CD1c-positive myeloid dendritic cell (primary cell): ENCODE data around the gene CHCHD10.

Experiments used
- DNase-seq: peaks from one replicate; pipeline ENCODE4 v3.0.0-alpha.2; 2016; ENCODE audit errors: extremely low spot score

CHCHD10 gene

DNA sequence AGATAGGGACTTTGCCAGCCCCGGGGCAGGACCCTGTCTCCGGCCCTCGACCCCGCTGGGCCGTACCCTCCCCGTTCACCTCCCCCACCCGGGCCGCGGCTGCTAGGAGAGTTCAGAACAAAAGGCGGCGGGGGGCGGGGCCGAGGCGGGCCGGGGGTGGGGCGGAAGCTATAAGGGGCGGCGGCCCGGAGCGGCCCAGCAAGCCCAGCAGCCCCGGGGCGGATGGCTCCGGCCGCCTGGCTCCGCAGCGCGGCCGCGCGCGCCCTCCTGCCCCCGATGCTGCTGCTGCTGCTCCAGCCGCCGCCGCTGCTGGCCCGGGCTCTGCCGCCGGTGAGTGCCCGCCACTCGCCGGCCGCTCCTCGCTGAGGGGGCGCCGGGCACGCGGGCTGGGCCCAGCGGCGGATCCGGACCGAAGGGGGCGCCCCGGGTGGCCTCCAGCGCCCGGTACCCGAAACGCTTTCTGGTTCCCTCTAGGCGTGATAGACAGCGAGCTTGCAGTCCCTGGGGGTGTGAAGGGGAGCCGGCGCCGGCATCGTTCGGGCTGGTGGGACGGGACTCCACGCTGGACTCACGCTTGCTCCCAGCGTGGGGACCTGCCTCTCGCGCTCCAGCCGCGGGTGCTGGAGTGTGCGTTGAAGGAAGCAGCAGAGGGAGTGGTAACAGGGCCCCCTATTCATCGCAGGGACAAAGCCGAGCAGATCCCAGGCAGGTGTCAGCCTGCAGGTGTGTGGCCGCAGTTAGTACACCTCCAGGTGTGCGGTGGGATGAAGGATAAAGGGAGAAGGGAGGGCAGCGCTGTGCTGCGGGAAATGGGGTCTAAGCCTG lies 5.1 kb upstream of the CHCHD10 start, which contains the start of gene MMP11:
TSS of gene MMP11 (plus strand) at position 201 of the 825 bp plus-strand sequence. CDS start at position 223, 22 bp downstream.
- peak; percentile 46 for DNase-seq

DNA sequence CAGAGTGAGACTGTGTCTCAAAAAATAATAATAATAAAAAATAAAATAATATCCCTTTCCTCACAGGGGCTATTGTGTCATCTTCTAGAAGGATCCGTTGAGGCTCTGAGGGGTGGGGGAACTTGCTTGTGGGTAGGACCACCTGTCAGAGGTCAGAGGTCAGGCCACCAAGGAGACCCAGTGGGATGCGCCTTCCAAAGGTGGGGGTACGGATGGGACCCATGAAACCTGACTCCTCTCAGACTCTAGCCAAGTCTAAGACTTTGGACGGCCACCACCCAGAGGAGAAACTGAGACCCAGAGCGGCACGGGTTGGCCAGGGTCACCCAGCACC lies 4.5 kb upstream of the CHCHD10 start:
- no peak for DNase-seq

DNA sequence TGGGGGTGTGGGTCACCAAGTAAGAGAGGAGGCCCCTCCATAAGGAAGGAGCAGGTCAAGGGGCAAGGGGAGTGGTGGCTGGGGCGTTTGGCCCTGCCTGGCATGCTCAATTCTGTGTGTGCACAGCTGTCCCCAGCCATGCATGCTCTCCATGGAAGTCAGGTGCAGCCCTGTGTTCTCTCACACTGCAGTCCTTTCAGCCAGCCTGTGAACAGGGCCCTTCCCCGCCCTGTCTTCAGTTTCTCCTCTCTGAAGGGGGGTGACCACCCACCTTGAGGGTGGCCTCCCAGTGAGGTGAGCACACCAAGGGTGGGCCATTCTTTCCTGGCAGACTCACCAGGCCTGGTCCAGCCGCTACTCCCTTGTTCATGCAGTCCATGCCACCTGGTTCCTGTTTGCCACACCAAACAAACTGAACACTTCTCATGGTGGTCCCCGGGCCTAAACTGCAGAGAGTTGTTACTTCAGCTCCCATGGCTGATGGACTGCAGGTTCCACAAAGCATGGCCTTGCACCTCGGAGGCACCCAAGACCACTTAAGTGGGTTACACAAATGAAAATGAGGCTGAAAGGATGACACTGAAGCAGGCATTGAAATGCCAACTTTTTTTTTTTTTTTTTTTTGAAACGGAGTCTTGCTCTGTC lies 1.7 kb upstream of the CHCHD10 start:
- DNase-seq = no peak

DNA sequence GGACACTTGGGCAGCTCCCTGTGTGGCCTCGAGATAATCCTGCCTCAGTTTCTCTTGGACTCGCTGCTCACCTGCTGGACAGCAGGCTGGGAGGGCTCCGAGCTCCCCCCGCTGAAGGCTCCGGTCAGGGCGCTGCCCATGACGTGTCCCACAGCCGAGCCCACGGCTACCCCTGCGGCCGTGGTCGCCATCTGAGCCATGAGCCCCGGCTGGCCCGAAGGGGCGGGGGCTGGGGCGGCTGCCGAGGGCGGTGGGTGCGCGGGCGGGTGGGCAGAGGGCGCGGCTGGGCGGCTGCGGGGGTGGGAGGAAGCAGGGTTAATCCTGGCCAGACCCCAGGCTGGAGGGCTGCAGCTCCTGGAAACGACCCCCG lies 484 bp downstream of the CHCHD10 start:
- no peak for DNase-seq

DNA sequence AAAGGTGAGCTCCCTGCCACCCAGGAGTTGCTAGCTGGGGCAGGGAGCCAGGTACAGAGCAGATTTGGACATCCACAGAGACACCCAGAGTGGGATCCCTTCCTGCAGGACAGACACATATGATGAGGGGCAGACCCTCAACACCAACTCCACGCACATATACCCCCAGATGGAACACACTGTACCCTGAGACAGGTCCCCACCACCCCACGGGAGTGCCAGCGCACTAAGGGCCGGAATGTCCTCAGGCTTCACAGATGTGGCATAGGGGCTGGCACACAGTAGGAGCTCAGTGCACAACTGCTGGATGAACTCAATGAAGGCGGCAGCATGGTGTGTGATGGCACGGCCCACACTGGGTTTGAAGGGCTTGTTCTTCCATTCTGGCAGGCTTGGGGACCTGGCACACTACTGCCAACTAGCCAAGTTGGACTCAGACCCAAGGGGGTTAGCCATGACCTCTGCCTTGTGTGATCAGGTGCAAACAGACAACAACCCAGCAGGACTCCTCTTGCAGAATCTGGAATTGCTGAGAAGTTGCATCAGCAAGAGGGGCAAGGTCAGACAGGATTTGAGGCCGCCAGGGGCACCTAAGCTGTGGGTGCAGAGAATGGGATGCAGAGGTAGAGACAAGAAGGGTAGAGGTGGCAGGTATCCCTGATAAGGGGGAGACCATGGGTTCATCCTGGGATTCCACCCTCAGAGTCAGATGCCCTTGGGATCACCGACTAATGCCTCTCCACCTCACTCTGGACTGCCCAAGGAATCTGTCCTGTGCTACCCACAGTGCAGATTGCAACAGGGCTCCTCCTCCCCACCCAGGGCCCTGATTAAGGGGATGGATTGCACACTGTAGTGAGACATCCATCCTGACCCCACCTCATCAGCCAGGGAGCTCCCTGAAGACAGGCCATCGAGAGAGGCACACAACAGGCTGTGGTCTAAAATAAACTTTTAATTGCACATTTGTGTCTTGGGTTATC lies 2.6 kb downstream of the CHCHD10 start:
- DNase-seq = no peak

DNA sequence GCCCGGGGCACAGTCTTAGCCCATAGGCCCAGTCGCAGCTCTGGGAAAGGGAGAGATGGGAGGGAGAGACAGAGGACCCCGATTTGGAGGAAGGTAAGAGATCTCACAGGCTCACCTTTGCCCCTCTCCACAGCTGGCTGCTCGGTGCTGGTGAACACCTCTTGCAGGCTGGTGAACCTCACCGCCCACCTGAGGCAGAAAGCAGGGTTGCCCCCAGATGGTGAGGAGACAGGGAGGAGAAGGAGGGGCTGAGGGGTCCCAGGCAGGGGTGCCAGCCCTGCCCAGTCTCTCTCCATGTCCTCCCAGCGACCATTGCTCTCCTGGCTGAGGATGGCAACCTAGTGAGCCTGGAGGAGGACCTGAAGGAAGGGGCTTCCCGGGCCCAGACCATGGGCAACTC lies 3.8 kb downstream of the CHCHD10 start:
- DNase-seq = no peak

DNA sequence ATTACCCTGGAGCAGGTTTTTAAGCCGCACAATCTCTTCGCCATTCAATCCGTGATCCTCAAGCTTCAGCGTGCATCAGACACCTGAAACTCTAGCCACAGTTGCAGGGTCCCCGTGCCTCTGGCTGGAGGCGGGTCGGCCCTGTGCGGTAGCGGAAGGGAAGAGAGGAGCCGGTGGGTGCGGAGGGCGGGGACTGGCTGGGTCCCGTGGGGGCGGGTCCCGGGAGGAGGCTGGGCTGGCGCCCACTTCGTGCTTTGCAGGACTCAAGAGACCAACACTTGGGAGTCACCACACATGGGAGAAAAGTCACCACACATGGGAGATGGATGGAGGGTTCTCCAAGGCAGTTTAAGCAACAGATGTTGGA lies 4.2 kb downstream of the CHCHD10 start:
- peak; percentile 36 for DNase-seq

DNA sequence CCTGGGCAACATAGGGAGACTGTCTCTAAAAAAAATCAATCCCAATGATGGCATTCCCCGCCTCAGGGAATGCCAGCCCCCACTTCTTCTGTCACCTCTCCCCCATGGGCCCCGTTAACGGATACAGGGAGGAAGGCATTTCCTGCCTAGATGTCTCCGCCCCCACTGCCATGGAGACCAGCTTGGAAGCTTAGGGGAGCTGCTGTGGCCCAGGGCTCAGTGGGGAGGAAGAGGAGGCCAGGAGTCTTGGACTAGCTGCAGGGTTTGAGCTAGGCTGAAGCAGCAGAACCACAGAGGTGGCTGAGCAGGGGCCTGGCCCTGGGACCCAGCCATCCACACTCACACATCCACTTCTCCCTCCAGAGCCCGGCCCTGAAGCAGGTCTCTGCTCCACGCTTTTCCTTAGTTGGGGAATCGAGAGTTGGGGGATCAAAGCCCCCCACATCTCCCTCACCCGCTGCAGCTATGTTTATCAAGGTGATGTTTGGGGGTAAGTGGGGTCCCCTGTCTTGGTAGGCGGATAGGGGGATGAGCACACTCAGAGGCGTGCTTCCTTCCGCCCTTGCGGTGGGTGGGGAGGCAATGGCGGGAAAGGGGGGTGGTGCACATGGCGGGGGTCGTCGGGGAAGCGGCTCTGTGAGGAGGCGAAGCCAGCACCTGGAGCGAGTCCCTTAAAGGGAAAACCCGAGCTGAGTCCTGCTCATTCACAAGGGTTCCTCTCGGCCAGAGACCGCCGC lies 4.8 kb downstream of the CHCHD10 start, which contains the start of gene C22orf15:
TSS of gene C22orf15 (plus strand) at position 149 of the 737 bp plus-strand sequence. CDS start at position 466, 317 bp downstream.
- no peak for DNase-seq

DNA sequence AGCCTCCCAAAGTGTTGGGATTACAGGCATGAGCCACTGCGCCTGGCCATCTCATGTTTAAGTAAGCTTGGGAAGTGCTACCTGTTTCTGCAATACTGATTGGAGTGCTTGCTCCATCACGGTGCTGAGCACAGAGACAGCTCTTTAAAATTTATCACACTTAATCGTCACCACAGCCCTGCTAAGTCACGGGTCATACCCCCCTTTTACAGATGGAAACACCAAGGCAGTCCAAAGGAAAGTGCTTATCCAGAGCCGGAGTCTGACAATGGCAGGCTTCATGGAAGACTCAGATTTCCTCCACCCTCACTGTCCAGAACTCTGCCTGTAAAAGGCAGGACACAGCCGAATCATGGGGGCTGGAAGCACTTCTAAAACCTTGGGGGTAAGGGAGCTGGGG lies 7.7 kb downstream of the CHCHD10 start:
- no peak for DNase-seq

DNA sequence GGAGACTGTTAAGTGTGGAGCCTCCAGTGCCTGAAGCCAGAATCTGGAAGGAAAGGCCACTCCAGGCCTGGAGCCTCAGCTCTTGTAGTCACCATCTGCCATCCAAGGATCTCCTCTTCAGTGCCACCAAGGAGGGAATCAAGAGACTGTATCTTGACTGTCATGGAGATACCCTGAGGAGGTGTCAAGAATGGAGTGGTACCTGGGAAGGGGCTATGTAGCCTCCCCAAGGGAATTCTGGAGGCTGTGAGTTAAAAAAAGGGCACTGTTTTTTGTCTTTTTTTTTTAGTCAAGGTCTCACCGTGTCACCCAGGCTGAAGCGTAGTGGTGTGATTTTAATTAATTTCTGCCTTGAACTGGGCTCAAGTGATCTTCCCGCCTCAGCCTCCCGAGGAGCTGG lies 8.2 kb downstream of the CHCHD10 start:
- no peak for DNase-seq

DNA sequence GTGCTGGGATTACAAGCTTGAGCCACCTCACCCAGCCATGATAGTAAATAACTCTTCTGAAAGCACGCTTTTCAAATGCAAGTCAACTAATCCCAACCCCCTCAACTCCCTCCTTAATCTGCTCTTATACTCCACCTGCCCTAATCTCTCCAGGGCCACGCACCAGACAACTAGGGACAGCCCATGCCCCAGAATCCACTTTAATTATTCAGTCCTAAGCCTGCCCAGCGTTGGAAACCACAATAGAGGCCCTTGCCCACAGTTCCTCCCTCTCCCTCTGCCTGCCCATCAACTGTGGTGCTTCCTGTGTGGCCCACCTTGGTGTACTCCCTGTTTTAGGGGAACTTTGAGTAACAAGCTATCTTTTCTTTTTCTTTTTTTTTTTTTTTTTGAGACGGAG lies 10.9 kb downstream of the CHCHD10 start:
- no peak for DNase-seq

DNA sequence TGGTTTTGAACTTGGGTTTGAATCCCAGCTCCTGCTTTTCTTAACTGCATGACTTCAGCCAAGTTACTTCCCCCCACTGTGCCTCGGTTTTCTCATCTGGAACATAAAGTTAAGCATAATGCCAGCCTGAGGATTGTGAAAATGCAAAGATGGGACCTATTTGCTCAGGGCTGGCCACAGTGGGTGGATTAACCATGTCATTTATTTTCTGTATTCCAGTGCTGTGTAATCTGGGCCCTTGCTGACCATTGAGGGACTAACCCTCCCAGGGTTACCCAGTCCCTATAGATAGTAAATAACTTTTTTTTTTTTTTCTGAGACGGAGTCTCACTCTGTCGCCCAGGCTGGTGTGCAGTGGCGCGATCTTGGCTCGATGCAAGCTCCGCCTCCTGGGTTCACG lies 12.1 kb downstream of the CHCHD10 start:
- DNase-seq = no peak

DNA sequence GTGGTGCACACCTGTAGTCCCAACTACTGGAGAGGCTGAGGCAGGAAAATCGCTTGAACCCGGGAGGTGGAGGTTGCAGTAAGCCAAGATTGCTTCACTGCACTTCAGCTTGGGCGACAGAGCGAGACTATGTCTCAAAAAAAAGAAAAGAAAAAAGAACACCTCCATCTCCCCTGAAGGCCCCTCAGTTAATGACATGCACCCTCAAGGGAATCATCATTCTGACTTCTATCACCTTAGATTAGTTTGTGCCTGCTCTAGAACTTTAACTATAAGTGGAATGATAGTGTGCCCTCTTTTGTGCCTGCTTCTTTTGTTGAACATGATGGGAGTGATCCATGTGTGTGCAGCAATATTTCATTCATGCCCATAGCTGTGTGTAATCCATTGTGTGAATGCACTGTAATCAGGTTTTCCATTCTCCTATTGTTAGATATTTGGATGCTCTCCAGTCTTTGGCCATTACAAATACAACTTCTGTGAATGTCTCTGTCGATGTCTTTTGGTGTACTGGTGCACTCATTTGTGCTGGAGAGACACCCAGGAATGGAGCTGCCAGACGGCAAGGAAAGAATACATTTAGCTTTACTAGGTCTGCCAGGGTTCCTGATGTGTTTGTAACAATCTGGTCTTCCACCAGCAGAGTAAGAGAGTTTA lies 12.7 kb downstream of the CHCHD10 start:
- no peak for DNase-seq

DNA sequence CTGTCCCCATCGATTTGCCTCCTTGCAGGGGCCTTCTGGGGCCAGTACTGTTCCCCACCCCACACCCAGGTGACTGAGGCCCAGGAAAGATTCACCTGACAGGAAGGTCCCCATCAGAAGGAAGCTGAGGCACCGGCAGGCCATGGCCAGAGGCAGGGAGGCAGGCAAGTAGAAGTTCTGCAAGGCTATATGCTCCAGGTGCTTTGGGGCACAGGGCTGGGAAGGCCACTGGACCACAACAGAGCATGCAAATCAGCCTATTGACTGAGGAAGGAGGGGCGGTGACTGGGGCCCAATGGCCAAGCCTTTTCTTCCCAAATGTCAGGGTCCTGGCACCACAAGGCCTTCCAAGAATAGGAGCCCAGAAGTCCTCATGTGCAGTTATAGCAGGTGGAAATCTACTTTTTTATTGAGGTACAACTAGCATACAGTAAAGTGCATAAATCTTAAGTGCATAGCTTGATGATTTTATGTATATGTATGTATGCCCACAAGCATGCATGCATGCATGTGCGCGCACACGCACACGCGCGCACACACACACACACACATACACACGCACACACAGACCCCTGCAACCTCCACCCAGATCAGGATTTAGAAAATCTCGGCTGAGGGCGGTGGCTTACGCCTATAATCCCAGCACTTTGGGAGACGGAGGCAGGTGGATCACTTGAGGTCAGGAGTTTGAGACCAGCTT lies 13.4 kb downstream of the CHCHD10 start, which contains the start of gene VPREB3:
TSS of gene VPREB3 (minus strand) at position 206 of the 700 bp plus-strand sequence. CDS start at position 144, 62 bp downstream.
- DNase-seq = no peak

DNA sequence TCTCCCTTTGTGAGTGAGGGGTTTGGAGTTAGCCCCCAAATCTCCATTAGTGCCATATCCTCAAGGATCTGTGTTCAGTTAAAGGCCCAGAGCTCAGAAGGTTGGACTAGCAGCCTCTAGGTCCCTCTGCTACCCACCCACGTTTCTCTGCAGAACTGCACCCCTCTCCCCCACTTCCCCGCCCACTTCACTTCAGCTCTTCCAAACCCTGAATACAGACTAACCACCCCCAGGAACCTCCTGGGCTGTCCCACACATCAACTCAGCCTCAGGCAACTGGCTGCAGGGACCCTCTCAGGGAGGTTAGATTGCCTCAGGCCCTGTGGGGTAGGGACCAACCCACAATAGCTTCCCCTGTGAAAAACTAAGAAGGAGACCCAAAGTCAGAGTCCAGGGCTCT lies 14.4 kb downstream of the CHCHD10 start:
- no peak for DNase-seq

DNA sequence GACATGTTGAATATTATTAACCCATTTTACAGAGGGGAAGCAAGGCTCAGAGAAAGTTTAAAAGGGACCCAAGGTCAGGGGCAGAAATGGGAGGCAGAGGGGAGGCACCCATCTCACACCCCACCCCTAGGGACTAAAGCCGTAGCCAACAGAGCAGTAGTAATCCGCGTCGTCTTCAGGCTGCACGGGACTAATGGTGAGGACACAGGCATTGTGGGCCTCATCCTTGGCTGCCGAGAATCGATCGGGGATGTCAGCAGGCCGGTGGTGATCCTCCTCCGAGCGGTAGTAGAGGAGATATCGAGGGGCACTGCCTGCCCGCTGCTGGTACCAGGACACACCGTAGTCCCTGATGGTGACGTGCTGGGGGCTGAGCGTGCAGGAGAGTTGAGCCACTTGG lies 15.0 kb downstream of the CHCHD10 start:
- no peak for DNase-seq

DNA sequence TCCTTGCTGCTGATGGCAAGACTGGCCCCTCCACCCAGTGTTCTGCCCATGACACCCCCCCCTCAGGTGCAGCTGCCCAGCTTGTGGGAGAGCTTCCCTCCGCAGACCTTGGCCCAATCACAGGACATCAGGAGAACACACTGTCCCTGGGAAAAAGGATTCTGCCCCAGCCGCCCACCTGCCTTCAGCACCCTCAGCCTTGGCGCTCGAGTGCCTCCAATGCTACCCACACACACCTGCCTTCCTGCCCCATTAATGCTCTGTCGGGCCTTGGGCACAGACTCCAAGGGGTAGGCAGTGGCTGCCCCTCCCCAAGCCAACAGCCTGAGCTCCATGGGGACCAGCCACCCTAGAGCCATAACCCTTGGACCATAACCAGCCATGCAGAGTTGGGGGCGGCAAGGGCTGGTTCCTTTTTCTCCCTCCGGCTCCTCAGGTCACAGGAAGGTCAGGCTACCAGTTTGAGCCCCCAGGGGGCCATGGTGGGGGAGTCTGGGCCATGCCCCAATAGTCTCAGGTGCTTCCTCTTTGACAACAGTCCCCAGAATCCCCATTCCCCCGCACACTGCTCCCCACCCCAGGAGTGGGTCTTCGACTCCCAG lies 15.6 kb downstream of the CHCHD10 start:
- peak; percentile 11 for DNase-seq

DNA sequence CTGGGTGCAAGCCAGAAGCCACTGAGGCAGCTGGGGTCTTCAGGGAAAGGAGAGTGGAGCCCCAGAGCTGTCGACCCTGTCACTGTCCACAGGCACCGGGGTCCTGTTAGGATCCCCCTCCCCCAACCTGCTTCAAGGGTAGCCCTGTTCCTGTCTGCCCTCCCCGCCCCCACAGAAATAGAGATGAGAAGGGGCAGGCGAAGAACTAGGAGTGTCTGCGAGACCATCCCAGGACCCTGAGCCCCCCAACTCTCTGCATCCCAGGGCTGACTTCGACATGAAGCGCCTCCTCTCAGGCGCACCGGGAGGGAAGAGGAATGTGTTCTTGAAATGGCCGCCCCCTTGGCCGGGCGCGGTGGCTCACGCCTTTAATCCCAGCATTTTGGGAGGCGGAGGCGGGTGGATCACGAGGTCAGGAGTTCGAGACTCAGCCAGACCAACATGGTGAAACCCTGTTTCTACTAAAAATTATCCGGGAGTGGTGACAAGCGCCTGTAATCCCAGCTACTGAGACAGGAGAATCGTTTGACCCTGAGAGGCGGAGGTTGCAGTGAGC lies 16.3 kb downstream of the CHCHD10 start:
- peak; percentile 12 for DNase-seq

DNA sequence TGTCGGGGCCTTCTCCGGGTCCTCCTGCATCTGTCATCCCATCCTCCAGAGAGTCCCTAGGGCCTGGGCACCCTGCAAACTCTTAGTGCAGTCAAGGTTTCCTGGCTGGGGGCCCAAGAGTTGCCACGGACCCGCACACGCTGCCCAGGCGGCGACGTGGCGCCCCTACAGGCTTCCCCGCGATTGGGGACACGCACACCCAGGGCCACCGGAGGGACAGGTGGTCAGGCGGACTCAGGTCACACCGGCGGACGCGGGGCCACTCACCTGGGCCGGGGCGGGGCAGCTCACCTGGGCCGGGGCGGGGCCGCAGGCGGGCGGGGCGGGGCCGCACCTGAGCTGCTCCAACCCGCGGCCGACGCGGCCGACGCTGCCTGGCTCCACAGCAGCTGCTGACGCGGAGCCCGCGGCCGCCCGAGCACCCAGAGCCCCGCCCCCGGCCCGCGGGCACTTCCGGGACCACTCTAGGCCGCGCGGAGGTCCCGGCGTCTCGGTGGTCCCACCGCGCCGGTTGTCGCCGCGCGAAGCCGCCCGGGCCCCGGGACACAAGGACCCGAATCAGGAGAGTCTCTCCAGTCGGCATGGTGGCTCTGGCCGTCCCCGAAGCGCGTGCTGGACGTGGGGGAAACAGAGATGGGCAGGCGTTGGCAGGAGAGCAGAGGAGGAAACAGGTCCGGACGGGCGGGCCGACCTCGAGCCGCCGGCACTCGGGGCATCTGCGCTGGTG lies 16.9 kb downstream of the CHCHD10 start, which contains the start of gene ZNF70:
TSS of gene ZNF70 (minus strand) at position 399 of the 727 bp plus-strand sequence. CDS start 5,972 bp downstream, outside the sequence.
- peak; percentile 91 for DNase-seq
